OCI-LY1 (cell line): ENCODE data around the gene IL18BP.
A peak's percentile ranks its signal among the peaks of the same experiment; 100 is the strongest.

Source experiments
- H2AFZ ChIP-seq: fragments of 200-600 bp; sonication (generic), shearing (Covaris generic); 2 replicates; pipeline ENCODE4 v1.6.0; 2014; ENCODE audit warnings: antibody characterized with exemption, mild to moderate bottlenecking, low read length
- H3F3A ChIP-seq: fragments of 200-600 bp; sonication (generic), shearing (Covaris generic); 2 replicates; pipeline ENCODE4 v1.6.0; 2014; ENCODE audit warnings: mild to moderate bottlenecking, antibody characterized with exemption, low read length, moderate library complexity; ENCODE audit not compliant: insufficient read depth
- H3K27ac ChIP-seq: fragments of 200-600 bp; sonication (generic); 2 replicates; pipeline ENCODE4 v1.5.1; 2014; ENCODE audit warnings: low read length, mixed run types, mild to moderate bottlenecking, low read depth; ENCODE audit not compliant: poor library complexity, severe bottlenecking
- H3K27me3 ChIP-seq: fragments of 200-600 bp; sonication (generic); 2 replicates; pipeline ENCODE4 v1.6.0; 2014; ENCODE audit warnings: antibody characterized with exemption, mild to moderate bottlenecking, low read length, moderate library complexity; ENCODE audit not compliant: insufficient read depth
- H3K36me3 ChIP-seq: fragments of 200-600 bp; sonication (generic); 2 replicates; pipeline ENCODE4 v1.6.1; 2014; ENCODE audit warnings: mild to moderate bottlenecking, antibody characterized with exemption, low read length, moderate library complexity, mixed read lengths; ENCODE audit not compliant: insufficient read depth
- H3K4me1 ChIP-seq: fragments of 200-600 bp; sonication (generic); 2 replicates; pipeline ENCODE4 v1.5.1; 2014; ENCODE audit warnings: mild to moderate bottlenecking, low read length, moderate library complexity; ENCODE audit not compliant: insufficient read depth, severe bottlenecking
- H3K4me2 ChIP-seq: fragments of 200-600 bp; sonication (generic), shearing (Covaris generic); 2 replicates; pipeline ENCODE4 v1.6.1; 2014; ENCODE audit warnings: low read length
- H3K4me3 ChIP-seq: fragments of 200-600 bp; sonication (generic); 2 replicates; pipeline ENCODE4 v1.5.1; 2014; ENCODE audit warnings: low read length, low read depth, mild to moderate bottlenecking, mixed read lengths; ENCODE audit not compliant: poor library complexity, severe bottlenecking
- H3K79me2 ChIP-seq: fragments of 200-600 bp; shearing (Covaris generic); 2 replicates; pipeline ENCODE4 v1.6.1; 2016; ENCODE audit warnings: mixed run types, low read length, mixed read lengths; ENCODE audit not compliant: insufficient read depth
- H3K9ac ChIP-seq: fragments of 200-600 bp; sonication (generic), shearing (Covaris generic); 2 replicates; pipeline ENCODE4 v1.6.1; 2014; ENCODE audit warnings: mild to moderate bottlenecking, low read length, mixed read lengths
- H3K9me2 ChIP-seq: fragments of 200-600 bp; sonication (generic), shearing (Covaris generic); 2 replicates; pipeline ENCODE4 v1.6.1; 2014; ENCODE audit warnings: low read depth, mild to moderate bottlenecking, low read length, mixed read lengths
- H3K9me3 ChIP-seq: fragments of 200-600 bp; shearing (Covaris generic); 2 replicates; pipeline ENCODE4 v1.6.1; 2014; ENCODE audit warnings: low read length, mixed read lengths
- H4K20me1 ChIP-seq: fragments of 200-600 bp; sonication (generic), shearing (Covaris generic); 2 replicates; pipeline ENCODE4 v1.6.0; 2016; ENCODE audit warnings: mild to moderate bottlenecking, low read length; ENCODE audit not compliant: insufficient read depth
- EZH2 ChIP-seq: fragments of 200-600 bp; sonication (generic), shearing (Covaris generic); IDR thresholded peaks from 2 replicates; pipeline ENCODE4 v1.8.0; 2017; ENCODE audit warnings: borderline replicate concordance, mixed run types, mild to moderate bottlenecking, antibody characterized with exemption, low read length, moderate library complexity, mixed read lengths
- TF ChIP-seq, protein P1 (sequence below): fragments of 200-600 bp; sonication (generic), shearing (Covaris generic); IDR thresholded peaks from 2 replicates; pipeline ENCODE4 v1.5.1; 2017; ENCODE audit warnings: mild to moderate bottlenecking, antibody characterized with exemption, low read length, moderate library complexity, mixed read lengths

IL18BP gene

DNA sequence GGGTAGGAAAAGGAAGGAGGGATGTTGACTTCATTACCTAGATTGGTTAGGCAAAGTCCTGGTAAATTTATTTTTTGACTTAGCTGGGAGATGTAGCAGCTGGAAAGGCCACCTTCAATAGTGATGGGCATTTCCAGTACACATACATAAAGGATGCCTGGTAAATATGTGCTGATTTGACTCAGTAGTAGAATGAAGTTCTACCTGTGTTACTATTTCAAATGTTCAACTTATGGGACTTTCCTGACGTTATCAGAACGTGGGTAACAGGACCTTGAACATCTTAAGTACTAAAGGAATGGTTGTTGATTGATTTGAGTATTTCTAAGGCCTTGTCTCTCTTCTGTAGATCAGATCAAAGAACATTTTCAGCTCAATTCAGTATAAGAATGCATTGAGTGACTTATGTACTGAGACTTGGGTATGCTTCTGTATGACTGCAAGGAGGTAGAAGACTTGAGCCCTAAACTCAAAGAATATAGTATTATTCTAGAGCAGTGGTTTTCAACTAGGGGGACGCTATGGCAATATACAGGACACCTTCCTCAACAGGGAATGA, 42.7 kb upstream of the IL18BP start:
- Histone ChIP-seq H3K9me2 (no peaks in the 10 kb centered on the region), H3K36me3 (peaks cover 22% of the 10 kb centered on the region), H3K4me1 (peaks cover 11% of the 10 kb centered on the region), H2AFZ (no peak overlapping the region), H3K27me3 (no peaks in the 10 kb centered on the region), H3F3A (no peaks in the 10 kb centered on the region), H3K79me2 (peaks cover 12% of the 10 kb centered on the region), H4K20me1 (no peaks in the 10 kb centered on the region), H3K27ac (no peak overlapping the region), H3K9ac (no peak overlapping the region), H3K4me2 (no peak overlapping the region), H3K9me3 (no peaks in the 10 kb centered on the region), H3K4me3 (no peak overlapping the region)
- TF ChIP-seq EZH2, result no peak

- H3F3A ChIP-seq, result no peaks in the 10 kb centered on the region; the same call in 1 of the 2 replicates
- no peaks in the 10 kb centered on the region for H3K9me2 ChIP-seq
- H3K9me3 ChIP-seq, result no peaks in the 10 kb centered on the region
- no peaks in the 10 kb centered on the region for H3K27me3 ChIP-seq
- H3K4me2 ChIP-seq, result 0 out of 2 replicates have a peak overlapping the region, but pooled peaks have one; percentile 6
- H3K4me1 ChIP-seq, result peaks cover 13% of the 10 kb centered on the region
- peak overlapping the region; percentile 76 for H3K27ac ChIP-seq
- no peak for TF ChIP-seq EZH2
- TF ChIP-seq, protein P1, sequence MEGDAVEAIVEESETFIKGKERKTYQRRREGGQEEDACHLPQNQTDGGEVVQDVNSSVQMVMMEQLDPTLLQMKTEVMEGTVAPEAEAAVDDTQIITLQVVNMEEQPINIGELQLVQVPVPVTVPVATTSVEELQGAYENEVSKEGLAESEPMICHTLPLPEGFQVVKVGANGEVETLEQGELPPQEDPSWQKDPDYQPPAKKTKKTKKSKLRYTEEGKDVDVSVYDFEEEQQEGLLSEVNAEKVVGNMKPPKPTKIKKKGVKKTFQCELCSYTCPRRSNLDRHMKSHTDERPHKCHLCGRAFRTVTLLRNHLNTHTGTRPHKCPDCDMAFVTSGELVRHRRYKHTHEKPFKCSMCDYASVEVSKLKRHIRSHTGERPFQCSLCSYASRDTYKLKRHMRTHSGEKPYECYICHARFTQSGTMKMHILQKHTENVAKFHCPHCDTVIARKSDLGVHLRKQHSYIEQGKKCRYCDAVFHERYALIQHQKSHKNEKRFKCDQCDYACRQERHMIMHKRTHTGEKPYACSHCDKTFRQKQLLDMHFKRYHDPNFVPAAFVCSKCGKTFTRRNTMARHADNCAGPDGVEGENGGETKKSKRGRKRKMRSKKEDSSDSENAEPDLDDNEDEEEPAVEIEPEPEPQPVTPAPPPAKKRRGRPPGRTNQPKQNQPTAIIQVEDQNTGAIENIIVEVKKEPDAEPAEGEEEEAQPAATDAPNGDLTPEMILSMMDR, result no peak
- no peaks in the 10 kb centered on the region for H3K79me2 ChIP-seq
- H3K36me3 ChIP-seq, result peaks cover 51% of the 10 kb centered on the region
- no peak overlapping the region for H3K9ac ChIP-seq
- no peak overlapping the region for H2AFZ ChIP-seq
- no peak overlapping the region for H3K4me3 ChIP-seq
- H4K20me1 ChIP-seq, result no peaks in the 10 kb centered on the region
These were observed 36.2 kb upstream of the IL18BP start for GRCh38 chr11:71962428-71963038.

- TF ChIP-seq, protein P1, result no peak
- no peak for TF ChIP-seq EZH2
- H3K36me3 ChIP-seq, result peaks cover 54% of the 10 kb centered on the region
These were observed 35.2 kb upstream of the IL18BP start for GRCh38 chr11:71963468-71963867.

More at GRCh38 chr11:71963468-71963867, 35.2 kb upstream of the IL18BP start:
- Histone ChIP-seq H3K4me3 (no peak overlapping the region), H3K4me1 (peaks cover 13% of the 10 kb centered on the region), H2AFZ (no peak overlapping the region), H3K27ac (no peak overlapping the region), H3K9me2 (no peaks in the 10 kb centered on the region), H3K79me2 (no peaks in the 10 kb centered on the region), H3K4me2 (no peak overlapping the region), H3K9ac (no peak overlapping the region), H3K9me3 (no peaks in the 10 kb centered on the region), H4K20me1 (no peaks in the 10 kb centered on the region), H3K27me3 (no peaks in the 10 kb centered on the region), H3F3A (no peaks in the 10 kb centered on the region; the same call in 1 of the 2 replicates)
